ENCODE data around the gene BUB1.
"Not testable (repeated sequence)": the region's sequence is repeated elsewhere in the genome, so short reads cannot be mapped to it uniquely, and the experiment has no call there.

Gene BUB1

GRCh38 chr2:110655701-110656100 is 22.2 kb downstream of the BUB1 start:
- peak; percentile 67 for DNase-seq (ENCODE audit: low read depth)

DNA sequence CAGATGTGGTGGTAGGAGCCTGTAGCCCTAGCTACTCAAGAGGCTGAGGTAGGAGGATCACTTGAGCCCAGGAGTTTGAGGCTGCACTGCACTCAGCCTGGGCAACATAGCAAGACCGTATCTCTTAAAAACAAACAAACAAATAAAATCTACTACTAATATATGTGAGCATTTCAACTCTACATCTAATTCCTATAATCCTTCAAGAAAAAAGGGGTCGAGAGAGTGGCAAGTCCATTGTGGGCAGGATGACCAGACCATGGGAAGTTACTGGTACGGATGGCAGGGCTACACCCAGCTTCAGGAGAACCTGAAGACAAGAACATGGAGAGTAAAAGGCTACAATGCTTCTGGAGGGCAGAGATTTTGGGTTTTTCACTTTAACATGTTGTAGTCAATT is 24.0 kb downstream of the BUB1 start:
- no peak for DNase-seq (ENCODE audit: low read depth)

GRCh38 chr2:110650346-110650745 is 27.5 kb downstream of the BUB1 start:
- no peak for DNase-seq (ENCODE audit: low read depth)

GRCh38 chr2:110647777-110648176 is 30.1 kb downstream of the BUB1 start:
- no peak for DNase-seq (ENCODE audit: low read depth)

DNA sequence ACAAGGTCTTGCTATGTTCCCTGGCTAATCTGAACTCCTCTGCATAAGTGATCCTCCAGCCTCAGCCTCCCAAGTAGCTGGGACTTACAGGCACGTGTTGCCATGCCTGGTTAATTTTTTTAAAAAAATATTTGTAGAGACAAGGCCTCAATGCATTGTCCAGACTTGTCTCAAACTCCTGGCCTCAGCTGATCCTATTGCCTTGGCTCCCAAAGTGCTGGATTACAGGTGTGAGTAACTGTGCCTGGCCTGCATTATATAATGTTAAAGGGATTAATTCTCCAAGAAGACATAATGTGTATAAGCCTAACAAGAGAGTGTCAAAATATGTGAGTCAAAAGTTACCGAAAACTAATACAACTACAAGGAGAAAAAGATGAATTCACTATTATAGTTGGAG is 32.2 kb downstream of the BUB1 start:
- DNase-seq (ENCODE audit: low read depth), result no peak

DNA sequence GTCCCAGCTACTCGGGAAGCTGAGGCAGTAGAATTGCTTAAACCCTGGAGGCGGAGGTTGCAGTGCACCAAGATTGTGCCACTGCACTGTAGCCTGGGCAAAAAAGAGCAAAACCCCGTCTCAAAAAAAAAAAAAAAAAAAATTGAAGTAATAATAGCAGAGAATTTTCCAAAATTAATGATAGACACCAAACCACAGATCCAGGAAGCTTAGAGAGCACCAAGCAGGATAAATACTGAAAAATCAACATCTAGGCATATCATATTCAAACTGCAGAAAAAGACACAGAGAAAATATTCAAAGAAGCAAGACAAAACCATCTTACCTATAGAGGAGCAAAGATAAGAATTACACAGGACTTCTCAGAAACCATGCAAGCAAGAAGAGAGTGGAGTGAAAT is 33.5 kb downstream of the BUB1 start:
- no peak for DNase-seq (ENCODE audit: low read depth)

DNA sequence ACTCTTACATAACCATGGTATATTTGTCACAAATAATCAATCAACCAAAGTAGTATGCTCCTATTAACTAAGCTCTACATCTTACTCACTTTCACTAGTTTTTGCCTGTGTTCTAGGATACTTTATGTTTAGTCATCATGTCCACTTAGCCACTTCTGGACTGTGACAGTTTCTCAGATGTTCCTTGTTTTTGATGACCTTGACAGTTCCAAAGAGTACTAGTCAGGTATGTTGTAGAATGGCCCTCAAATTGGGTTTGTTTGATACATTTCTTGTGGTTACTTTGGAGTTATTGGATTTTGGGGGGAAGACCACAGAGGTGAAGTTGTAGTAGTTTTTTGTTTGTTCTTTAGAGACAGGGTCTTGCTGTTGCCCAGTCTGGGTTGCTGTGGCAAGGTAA is 35.5 kb downstream of the BUB1 start:
- no peak for DNase-seq (ENCODE audit: low read depth)

DNA sequence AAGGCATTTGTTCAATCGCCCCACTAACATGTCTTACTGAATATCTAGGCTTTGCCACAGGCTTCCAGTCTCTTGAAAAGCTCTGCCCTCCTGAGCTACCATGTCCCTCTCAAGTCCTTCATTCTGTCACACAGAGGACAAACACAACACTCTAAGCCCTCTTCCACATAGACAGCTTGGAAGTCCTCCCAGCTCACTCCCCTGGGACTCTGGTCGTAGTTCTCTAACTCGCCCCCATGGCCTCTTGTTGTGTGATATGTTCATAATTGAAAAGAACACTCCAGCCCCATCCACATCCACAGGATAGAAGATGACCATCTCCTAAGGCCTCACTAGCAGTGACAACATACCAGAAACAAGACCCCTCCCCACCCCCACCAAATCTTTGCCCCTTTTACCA is 37.9 kb downstream of the BUB1 start:
- no peak for DNase-seq (ENCODE audit: low read depth)

DNA sequence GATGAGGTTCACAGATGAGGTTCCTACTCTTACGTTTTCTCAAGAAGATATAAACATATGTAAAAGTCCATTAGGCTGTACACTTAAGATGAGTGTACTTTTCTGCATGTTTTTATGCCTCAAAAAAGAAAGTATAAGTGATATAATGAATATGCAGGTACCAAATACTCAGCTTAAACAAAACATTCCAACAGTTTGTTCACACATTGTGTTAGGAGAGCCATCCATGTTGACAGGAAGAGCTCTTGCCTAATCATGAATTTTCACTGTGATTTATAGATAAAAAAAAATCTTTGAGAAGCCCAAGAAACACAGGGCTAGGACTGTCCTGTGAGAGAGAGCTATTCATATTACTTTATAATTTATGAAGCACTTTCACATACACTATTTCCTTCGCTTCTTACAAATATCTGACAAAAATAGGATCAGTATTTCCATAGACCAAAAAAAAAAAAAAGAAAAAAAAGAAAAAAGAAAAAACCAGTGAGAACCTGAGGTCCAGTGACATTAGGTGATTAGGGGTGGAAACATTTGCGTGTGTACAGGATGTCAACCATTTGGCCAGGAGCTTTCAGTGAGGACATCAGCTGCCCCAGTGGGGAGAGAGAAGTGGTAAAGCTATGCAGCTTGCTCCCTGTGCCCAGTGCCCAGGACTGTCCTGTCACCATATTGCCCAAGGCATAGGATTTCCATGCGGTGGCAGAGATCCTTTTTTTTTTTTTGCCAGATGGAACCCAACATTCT is 38.7 kb downstream of the BUB1 start:
- no peak for DNase-seq (ENCODE audit: low read depth)

GRCh38 chr2:110638004-110638403 is 39.9 kb downstream of the BUB1 start:
- no peak for DNase-seq (ENCODE audit: low read depth)

- DNase-seq (ENCODE audit: low read depth), result no peak
Measured at GRCh38 chr2:110637093-110637492, 40.8 kb downstream of the BUB1 start.

DNA sequence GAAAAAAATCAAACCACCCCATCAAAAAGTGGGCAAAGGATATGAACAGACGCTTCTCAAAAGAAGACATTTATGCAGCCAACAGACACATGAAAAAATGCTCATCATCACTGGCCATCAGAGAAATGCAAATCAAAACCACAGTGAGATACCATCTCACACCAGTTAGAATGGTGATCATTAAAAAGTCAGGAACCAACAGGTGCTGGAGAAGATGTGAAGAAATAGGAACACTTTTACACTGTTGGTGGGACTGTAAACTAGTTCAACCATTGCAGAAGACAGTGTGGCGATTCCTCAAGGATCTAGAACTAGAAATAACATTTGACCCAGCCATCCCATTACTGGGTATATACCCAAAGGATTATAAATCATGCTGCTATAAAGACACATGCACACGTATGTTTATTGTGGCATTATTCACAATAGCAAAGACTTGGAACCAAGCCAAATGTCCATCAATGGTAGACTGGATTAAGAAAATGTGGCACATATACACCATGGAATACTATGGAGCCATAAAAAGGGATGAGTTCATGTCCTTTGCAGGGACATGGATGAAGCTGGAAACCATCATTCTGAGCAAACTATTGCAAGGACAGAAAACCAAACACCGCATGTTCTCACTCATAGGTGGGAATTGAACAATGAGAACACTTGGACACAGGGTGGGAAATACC is 41.8 kb downstream of the BUB1 start:
- not testable (repeated sequence) for DNase-seq (ENCODE audit: low read depth)

DNA sequence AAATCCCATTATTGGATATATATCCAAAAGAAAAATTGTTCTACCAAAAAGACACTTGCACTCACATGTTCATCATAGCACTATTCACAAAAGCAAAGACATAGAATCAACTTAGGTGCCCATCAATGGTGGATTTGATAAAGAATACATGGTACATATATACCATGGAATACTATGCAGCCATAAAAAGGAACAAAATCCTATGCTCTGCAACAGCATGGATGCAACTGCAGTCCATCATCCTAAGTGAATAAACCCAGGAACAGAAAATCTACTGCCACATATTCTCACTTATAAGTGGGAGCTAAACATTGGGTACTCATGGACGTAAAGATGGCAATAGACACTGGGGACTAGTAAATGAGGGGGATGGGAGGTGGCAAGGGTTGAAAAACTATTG is 50.5 kb downstream of the BUB1 start:
- DNase-seq (ENCODE audit: low read depth), result not testable (repeated sequence)

DNA sequence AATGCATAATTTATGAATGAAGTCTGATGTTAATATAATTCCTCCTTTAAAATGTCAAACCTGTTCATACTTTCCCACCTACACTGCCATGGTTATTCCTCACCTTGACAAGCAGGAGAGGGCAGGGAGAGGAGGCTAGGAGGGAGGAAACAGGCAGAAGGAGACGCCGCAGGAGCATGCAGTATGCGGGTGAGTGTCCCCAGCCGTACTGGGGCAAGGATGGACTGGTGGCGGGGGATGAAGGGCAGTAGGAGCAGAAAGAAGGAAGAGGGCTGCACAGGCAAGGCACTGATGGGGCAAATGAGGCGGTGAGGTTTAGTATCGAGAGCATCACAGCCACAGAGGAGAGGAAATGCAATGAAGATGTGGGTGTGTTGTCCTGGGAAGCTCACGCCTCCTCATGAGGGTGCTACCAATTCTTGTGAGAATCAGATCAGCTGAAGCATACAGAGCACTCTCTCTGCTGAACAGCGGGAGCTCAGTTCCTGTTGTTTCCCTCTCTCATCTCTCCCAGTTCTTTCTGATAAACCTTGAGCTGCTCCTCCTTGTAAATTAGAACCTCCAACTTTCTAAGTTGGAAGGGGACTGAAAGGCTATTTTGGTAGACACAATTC is 58.4 kb downstream of the BUB1 start:
- not testable (repeated sequence) for DNase-seq (ENCODE audit: low read depth)

DNA sequence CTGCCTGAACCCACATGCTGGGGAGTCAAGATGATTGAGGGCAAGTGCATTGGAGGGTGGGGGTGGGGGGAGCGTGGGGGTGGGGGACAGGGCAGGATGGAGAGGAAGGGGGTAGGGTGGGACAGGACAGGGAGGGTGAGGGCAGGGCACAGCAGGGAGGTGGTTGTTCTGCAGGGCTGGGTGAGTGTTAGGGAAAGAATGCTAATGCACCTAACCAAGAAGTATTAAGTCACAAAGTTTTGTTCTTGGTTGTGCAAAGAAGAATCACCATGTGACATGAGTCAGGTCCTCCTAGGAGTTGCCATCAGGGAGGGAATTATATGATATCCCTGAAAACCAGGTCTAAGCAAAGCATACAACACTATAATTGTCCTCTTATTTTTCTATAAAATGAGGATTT is 63.9 kb downstream of the BUB1 start:
- DNase-seq (ENCODE audit: low read depth), result not testable (repeated sequence)

- not testable (repeated sequence) for DNase-seq (ENCODE audit: low read depth)
Measured at GRCh38 chr2:110610613-110611250, 67.1 kb downstream of the BUB1 start.

GRCh38 chr2:110609843-110610612 is 67.8 kb downstream of the BUB1 start:
- DNase-seq (ENCODE audit: low read depth), result not testable (repeated sequence)

DNA sequence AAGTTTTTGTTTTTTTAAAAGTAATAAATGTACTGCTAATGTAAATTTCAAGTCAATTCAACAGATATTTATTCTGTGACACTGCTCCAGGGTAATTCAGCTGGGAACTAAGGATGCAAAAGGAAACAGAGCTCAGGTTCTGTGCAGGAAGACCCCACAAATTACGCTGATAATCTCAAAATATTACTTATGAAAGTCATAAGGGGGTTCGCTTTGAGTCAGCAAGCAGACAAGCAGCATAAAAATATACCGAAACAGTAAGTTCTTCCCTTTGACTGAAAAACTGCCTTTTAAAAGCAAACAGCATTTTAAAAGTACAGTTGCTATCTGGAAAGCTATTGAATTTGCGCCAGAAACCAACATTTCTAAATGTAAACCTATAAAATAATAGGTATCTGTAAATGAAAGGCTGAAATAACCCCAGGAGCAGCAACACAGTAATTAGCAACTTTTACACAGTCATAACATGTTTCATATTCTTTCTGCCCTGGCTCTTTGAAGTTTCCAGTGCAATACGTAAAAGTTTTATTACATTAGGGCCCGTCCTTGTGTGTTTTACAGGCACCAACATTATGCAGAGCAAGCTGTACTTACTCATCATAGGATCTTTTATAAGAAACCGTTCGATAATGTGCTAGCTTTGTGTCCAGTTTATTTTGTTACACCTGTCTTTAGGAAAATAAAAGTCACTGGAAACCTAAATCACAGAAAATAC is 68.9 kb downstream of the BUB1 start:
- DNase-seq (ENCODE audit: low read depth), result not testable (repeated sequence)

- DNase-seq (ENCODE audit: low read depth), result not testable (repeated sequence)
Measured at GRCh38 chr2:110605057-110605456, 72.8 kb downstream of the BUB1 start.

GRCh38 chr2:110603917-110604591 is 73.8 kb downstream of the BUB1 start:
- not testable (repeated sequence) for DNase-seq (ENCODE audit: low read depth)

- DNase-seq (ENCODE audit: low read depth), result not testable (repeated sequence)
Measured at GRCh38 chr2:110602139-110602538, 75.7 kb downstream of the BUB1 start.

Measured in fibroblast of gingiva (primary cell).